GM23338 (cell line): ENCODE results near the gene TIMM23. TPM values are rescaled to one million over a fixed set of nuclear protein-coding genes. Genes with fewer than 3 reads are reported as not detected.
A peak's percentile ranks its signal among the peaks of the same experiment; 100 is the strongest.

ENCODE experiments used
- ATAC-seq: fragments of 200-7000 bp; cut with Tn5 transposase; 3 replicates; pipeline ENCODE4 v1.9.1; 2020
- DNase-seq: peaks from one replicate; pipeline ENCODE4 v3.0.0-alpha.2; 2015; ENCODE audit warnings: low spot score
- H2AFZ ChIP-seq: fragments of 200-600 bp; sonication (generic); 2 replicates; pipeline ENCODE4 v1.8.0; 2016; ENCODE audit warnings: antibody characterized with exemption, mild to moderate bottlenecking, moderate library complexity
- H3F3A ChIP-seq: fragments of 200-600 bp; sonication (generic); replicated peaks from 2 replicates; pipeline ENCODE4 v1.8.0; 2017; ENCODE audit warnings: antibody characterized with exemption, mixed run types, low read depth
- H3K27ac ChIP-seq: fragments of 200-600 bp; sonication (generic); 2 replicates; pipeline ENCODE4 v1.6.1; 2016; ENCODE audit warnings: low read depth
- H3K27me3 ChIP-seq: fragments of 200-600 bp; sonication (generic); 2 replicates; pipeline ENCODE4 v1.8.0; 2016; ENCODE audit warnings: mild to moderate bottlenecking, mixed run types, moderate library complexity; ENCODE audit not compliant: insufficient read depth
- H3K36me3 ChIP-seq: fragments of 200-600 bp; sonication (generic); 2 replicates; pipeline ENCODE4 v1.8.0; 2016; ENCODE audit warnings: mild to moderate bottlenecking; ENCODE audit not compliant: insufficient read depth
- H3K4me1 ChIP-seq: fragments of 200-600 bp; sonication (generic); 2 replicates; pipeline ENCODE4 v1.8.0; 2016; ENCODE audit warnings: mild to moderate bottlenecking, moderate library complexity; ENCODE audit not compliant: insufficient read depth
- H3K4me2 ChIP-seq: fragments of 200-600 bp; sonication (generic); 2 replicates; pipeline ENCODE4 v1.7.1; 2017; ENCODE audit warnings: mixed run types
- H3K4me3 ChIP-seq: fragments of 200-600 bp; sonication (generic); 2 replicates; pipeline ENCODE4 v1.6.1; 2016; ENCODE audit warnings: mixed run types
- H3K79me2 ChIP-seq: fragments of 200-600 bp; sonication (generic); replicated peaks from 2 replicates; pipeline ENCODE4 v1.8.0; 2017; ENCODE audit warnings: mild to moderate bottlenecking; ENCODE audit not compliant: insufficient read depth
- H3K9me2 ChIP-seq: fragments of 200-600 bp; sonication (generic); 2 replicates; pipeline ENCODE4 v1.8.0; 2017; ENCODE audit not compliant: insufficient read depth
- H4K20me1 ChIP-seq: fragments of 200-600 bp; sonication (generic); replicated peaks from 2 replicates; pipeline ENCODE4 v1.8.0; 2017; ENCODE audit warnings: mild to moderate bottlenecking; ENCODE audit not compliant: insufficient read depth
- H3K27ac Mint-ChIP-seq: 2 replicates; pipeline ENCODE4 v1.8.0; 2020; ENCODE audit warnings: inconsistent platforms, mild to moderate bottlenecking, moderate library complexity, mixed read lengths
- H3K27me3 Mint-ChIP-seq: 3 replicates; pipeline ENCODE4 v1.8.0; 2022; ENCODE audit warnings: low read depth, mild to moderate bottlenecking, moderate library complexity, mixed read lengths, inconsistent platforms; ENCODE audit not compliant: insufficient read depth, poor library complexity
- H3K36me3 Mint-ChIP-seq: 3 replicates; pipeline ENCODE4 v1.8.0; 2021; ENCODE audit warnings: low read depth, mild to moderate bottlenecking, inconsistent platforms, moderate library complexity, mixed read lengths
- H3K4me1 Mint-ChIP-seq: 3 replicates; pipeline ENCODE4 v1.8.0; 2020; ENCODE audit warnings: mild to moderate bottlenecking, inconsistent platforms, mixed read lengths
- H3K4me3 Mint-ChIP-seq: 3 replicates; pipeline ENCODE4 v1.8.0; 2021; ENCODE audit warnings: moderate library complexity, mild to moderate bottlenecking, inconsistent platforms, mixed read lengths
- H3K9me3 Mint-ChIP-seq: 3 replicates; pipeline ENCODE4 v1.8.0; 2020; ENCODE audit warnings: moderate library complexity, mild to moderate bottlenecking, inconsistent platforms, mixed read lengths
- CREB1 ChIP-seq: fragments of 250-450 bp; sonication (Bioruptor Pico); IDR thresholded peaks from 2 replicates; pipeline ENCODE4 v1.5.0; 2020; ENCODE audit warnings: low read depth, mild to moderate bottlenecking, moderate library complexity
- CTCF ChIP-seq, 2 experiments: fragments of 200-600 bp in 1 of 2; sonication (generic) in 1 of 2; conservative IDR thresholded peaks; 2 replicates each; pipeline versions ENCODE4 v1.5.1 to v1.6.1; 2016 to 2017; ENCODE audit warnings: antibody characterized with exemption in 2 of 2, low read depth in 2 of 2, mild to moderate bottlenecking in 2 of 2, moderate library complexity in 1 of 2
- ETS1 ChIP-seq: IDR thresholded peaks from 2 replicates; pipeline ENCODE4 v1.6.1; 2016; ENCODE audit warnings: antibody characterized with exemption
- EZH2 ChIP-seq: fragments of 200-600 bp; sonication (generic); IDR thresholded peaks from one replicate; pipeline ENCODE4 v1.8.0; 2017; ENCODE audit warnings: antibody characterized with exemption, mild to moderate bottlenecking, low read depth; ENCODE audit not compliant: unreplicated experiment
- EZH2phosphoT487 ChIP-seq: fragments of 200-600 bp; sonication (generic); IDR thresholded peaks from one replicate; pipeline ENCODE4 v1.8.1; 2018; ENCODE audit warnings: antibody characterized with exemption; ENCODE audit not compliant: unreplicated experiment
- JUNB ChIP-seq: IDR thresholded peaks from one replicate; pipeline ENCODE4 v1.6.1; 2016; ENCODE audit warnings: antibody characterized with exemption; ENCODE audit not compliant: unreplicated experiment
- NANOG ChIP-seq: IDR thresholded peaks from 2 replicates; pipeline ENCODE4 v1.6.1; 2016; ENCODE audit warnings: antibody characterized with exemption, borderline replicate concordance
- STAT1 ChIP-seq: IDR thresholded peaks from one replicate; pipeline ENCODE4 v1.6.1; 2016; ENCODE audit warnings: antibody characterized with exemption; ENCODE audit not compliant: unreplicated experiment
- ZNF114 ChIP-seq: fragments of 250-450 bp; sonication (Bioruptor Pico); IDR thresholded peaks from 2 replicates; pipeline ENCODE4 v1.5.0; 2020; ENCODE audit warnings: mild to moderate bottlenecking, moderate library complexity
- ZNF331 ChIP-seq: fragments of 250-450 bp; sonication (Bioruptor Pico); IDR thresholded peaks from 2 replicates; pipeline ENCODE4 v1.5.0; 2020; ENCODE audit warnings: low read depth, mild to moderate bottlenecking, moderate library complexity
- ZNF462 ChIP-seq: fragments of 250-450 bp; sonication (Bioruptor Pico); IDR thresholded peaks from 2 replicates; pipeline ENCODE4 v1.5.0; 2020; ENCODE audit warnings: mild to moderate bottlenecking, moderate library complexity
- polyA plus RNA-seq: library from polyadenylated mRNA; unstranded; fragments of >200 nt; fragmentation: Nextera tagmentation; extraction: Ambion mirVana; gene quantifications from 2 replicates; pipeline ENCODE4 v1.2.1, GENCODE V29; 2016
- total RNA-seq: library from RNA; depleted of rRNA; stranded (reverse); fragments of >200 nt; shearing (Covaris generic); gene quantifications from 2 replicates; pipeline ENCODE4 v1.2.3, GENCODE V29; 2014
- TF ChIP-seq, protein P1 (sequence below): IDR thresholded peaks from one replicate; pipeline ENCODE4 v1.6.1; 2018; ENCODE audit warnings: antibody characterized with exemption; ENCODE audit not compliant: unreplicated experiment

Gene TIMM23
- total and polyA plus RNA-seq, 2 experiments from 2014 or later: 120 to 218 TPM

GRCh38 chr10:46019569-46020343 lies 47.5 kb downstream of the TIMM23 start (continued):
- TF ChIP-seq, protein P1, sequence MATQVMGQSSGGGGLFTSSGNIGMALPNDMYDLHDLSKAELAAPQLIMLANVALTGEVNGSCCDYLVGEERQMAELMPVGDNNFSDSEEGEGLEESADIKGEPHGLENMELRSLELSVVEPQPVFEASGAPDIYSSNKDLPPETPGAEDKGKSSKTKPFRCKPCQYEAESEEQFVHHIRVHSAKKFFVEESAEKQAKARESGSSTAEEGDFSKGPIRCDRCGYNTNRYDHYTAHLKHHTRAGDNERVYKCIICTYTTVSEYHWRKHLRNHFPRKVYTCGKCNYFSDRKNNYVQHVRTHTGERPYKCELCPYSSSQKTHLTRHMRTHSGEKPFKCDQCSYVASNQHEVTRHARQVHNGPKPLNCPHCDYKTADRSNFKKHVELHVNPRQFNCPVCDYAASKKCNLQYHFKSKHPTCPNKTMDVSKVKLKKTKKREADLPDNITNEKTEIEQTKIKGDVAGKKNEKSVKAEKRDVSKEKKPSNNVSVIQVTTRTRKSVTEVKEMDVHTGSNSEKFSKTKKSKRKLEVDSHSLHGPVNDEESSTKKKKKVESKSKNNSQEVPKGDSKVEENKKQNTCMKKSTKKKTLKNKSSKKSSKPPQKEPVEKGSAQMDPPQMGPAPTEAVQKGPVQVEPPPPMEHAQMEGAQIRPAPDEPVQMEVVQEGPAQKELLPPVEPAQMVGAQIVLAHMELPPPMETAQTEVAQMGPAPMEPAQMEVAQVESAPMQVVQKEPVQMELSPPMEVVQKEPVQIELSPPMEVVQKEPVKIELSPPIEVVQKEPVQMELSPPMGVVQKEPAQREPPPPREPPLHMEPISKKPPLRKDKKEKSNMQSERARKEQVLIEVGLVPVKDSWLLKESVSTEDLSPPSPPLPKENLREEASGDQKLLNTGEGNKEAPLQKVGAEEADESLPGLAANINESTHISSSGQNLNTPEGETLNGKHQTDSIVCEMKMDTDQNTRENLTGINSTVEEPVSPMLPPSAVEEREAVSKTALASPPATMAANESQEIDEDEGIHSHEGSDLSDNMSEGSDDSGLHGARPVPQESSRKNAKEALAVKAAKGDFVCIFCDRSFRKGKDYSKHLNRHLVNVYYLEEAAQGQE: no peak
- TF ChIP-seq EZH2phosphoT487: no peak
- TF ChIP-seq ZNF331 (CRISPR knock-in tag): no peak
- no peak for TF ChIP-seq ZNF114
- TF ChIP-seq CREB1 (CRISPR knock-in tag): no peak

- Histone ChIP-seq H3K36me3 (no peaks in the 10 kb centered on the region), H3K4me2 (peak overlapping the region; percentile 0; the same call in 1 of the 2 replicates), H2AFZ (no peak overlapping the region), H4K20me1 (peaks cover 30% of the 10 kb centered on the region), H3K4me1 (peaks cover 37% of the 10 kb centered on the region), H3K27me3 (no peaks in the 10 kb centered on the region), H3F3A (no peaks in the 10 kb centered on the region), H3K79me2 (peaks cover 94% of the 10 kb centered on the region), H3K27ac (no peak overlapping the region), H3K9me2 (no peaks in the 10 kb centered on the region), H3K4me3 (no peak overlapping the region)
- peaks cover 26% of the 10 kb centered on the region for H3K4me1 Mint-ChIP-seq
- DNase-seq (no peak), ATAC-seq (no peak)
- peaks cover 3% of the 10 kb centered on the region; the same call in 1 of the 3 replicates for H3K36me3 Mint-ChIP-seq
- H3K27ac Mint-ChIP-seq: no peak overlapping the region
- H3K4me3 Mint-ChIP-seq: no peak overlapping the region
- H3K9me3 Mint-ChIP-seq: no peaks in the 10 kb centered on the region; the same call in 2 of the 3 replicates
- no peaks in the 10 kb centered on the region for H3K27me3 Mint-ChIP-seq
- TF ChIP-seq JUNB (no peak), STAT1 (no peak), ETS1 (no peak), ZNF331 (CRISPR knock-in tag) (no peak), EZH2phosphoT487 (no peak), CREB1 (CRISPR knock-in tag) (no peak), EZH2 (no peak), CTCF (conservative IDR thresholded peaks at IDR 0.05; ENCODE audit: low read depth in 2 of 2) (no peak), NANOG (no peak), ZNF462 (CRISPR knock-in tag) (no peak)
Observed at GRCh38 chr10:46020344-46020657, 48.0 kb downstream of the TIMM23 start.
